ENCODE measurements around the gene KCNJ14.

- no peak for TF ChIP-seq POLR2A (IDR thresholded peaks at IDR 0.05; ENCODE audit: low read length)
- no peak for TF ChIP-seq GATA1 (IDR thresholded peaks at IDR 0.05; ENCODE audit: low read depth, low read length)
Measured at GRCh38 chr19:48450863-48451262, 4.5 kb upstream of the KCNJ14 start.
